Epithelial cell of proximal tubule (primary cell): ENCODE results near the gene SHANK1. TPM values are rescaled to one million over a fixed set of nuclear protein-coding genes. Genes with fewer than 3 reads are reported as not detected.

Experiments used
- DNase-seq: peaks from one replicate; pipeline ENCODE4 v3.0.0-alpha.2; 2011; ENCODE audit warnings: low read depth
- H3K4me3 ChIP-seq: 2 replicates; pipeline ENCODE4 v1.5.1; 2011; ENCODE audit warnings: low read depth, mild to moderate bottlenecking, low read length
- total RNA-seq: library from RNA; depleted of rRNA; stranded (reverse); fragments of >200 nt; gene quantifications from 2 replicates; pipeline ENCODE4 v1.2.3, GENCODE V29; 2015
- TF ChIP-seq, protein P1 (sequence below): conservative IDR thresholded peaks from 2 replicates; pipeline ENCODE4 v1.5.1; 2012; ENCODE audit warnings: low read depth, mild to moderate bottlenecking, low read length

SHANK1 gene
- total RNA-seq, 1 donor from 2014 or later: 0.29 TPM

- no peak for DNase-seq
- H3K4me3 ChIP-seq: peak overlapping the region; percentile 59
- TF ChIP-seq, protein P1, sequence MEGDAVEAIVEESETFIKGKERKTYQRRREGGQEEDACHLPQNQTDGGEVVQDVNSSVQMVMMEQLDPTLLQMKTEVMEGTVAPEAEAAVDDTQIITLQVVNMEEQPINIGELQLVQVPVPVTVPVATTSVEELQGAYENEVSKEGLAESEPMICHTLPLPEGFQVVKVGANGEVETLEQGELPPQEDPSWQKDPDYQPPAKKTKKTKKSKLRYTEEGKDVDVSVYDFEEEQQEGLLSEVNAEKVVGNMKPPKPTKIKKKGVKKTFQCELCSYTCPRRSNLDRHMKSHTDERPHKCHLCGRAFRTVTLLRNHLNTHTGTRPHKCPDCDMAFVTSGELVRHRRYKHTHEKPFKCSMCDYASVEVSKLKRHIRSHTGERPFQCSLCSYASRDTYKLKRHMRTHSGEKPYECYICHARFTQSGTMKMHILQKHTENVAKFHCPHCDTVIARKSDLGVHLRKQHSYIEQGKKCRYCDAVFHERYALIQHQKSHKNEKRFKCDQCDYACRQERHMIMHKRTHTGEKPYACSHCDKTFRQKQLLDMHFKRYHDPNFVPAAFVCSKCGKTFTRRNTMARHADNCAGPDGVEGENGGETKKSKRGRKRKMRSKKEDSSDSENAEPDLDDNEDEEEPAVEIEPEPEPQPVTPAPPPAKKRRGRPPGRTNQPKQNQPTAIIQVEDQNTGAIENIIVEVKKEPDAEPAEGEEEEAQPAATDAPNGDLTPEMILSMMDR: no peak
Measured at GRCh38 chr19:50657222-50657669, 62.4 kb downstream of the SHANK1 start.

GRCh38 chr19:50654882-50655281 lies 64.7 kb downstream of the SHANK1 start:
- H3K4me3 ChIP-seq: no peak overlapping the region
- TF ChIP-seq, protein P1: no peak
- no peak for DNase-seq

DNA sequence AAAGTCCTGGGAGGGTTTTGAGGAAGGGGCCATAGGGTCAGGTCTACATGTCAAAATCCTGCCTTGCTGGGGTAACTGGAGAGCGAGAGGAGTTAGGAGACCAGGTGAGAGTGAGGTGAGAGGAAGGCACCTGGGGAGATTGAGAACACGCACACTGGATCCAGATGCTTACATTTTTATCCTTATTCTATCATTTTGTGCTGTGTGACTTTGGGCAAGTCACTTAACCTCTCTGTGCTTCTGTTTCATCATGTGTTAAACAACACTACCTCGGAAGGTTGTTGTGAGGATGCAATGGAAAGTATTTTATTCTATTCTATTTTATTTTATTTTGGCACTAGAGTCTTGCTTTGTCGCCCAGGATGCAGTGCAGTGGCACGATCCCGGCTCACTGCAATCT lies 66.9 kb downstream of the SHANK1 start:
- TF ChIP-seq, protein P1: no peak
- H3K4me3 ChIP-seq: no peak overlapping the region
- DNase-seq: no peak

- no peak for DNase-seq
- H3K4me3 ChIP-seq: no peak overlapping the region
- TF ChIP-seq, protein P1: no peak
Measured at GRCh38 chr19:50651174-50651573, 68.4 kb downstream of the SHANK1 start.

DNA sequence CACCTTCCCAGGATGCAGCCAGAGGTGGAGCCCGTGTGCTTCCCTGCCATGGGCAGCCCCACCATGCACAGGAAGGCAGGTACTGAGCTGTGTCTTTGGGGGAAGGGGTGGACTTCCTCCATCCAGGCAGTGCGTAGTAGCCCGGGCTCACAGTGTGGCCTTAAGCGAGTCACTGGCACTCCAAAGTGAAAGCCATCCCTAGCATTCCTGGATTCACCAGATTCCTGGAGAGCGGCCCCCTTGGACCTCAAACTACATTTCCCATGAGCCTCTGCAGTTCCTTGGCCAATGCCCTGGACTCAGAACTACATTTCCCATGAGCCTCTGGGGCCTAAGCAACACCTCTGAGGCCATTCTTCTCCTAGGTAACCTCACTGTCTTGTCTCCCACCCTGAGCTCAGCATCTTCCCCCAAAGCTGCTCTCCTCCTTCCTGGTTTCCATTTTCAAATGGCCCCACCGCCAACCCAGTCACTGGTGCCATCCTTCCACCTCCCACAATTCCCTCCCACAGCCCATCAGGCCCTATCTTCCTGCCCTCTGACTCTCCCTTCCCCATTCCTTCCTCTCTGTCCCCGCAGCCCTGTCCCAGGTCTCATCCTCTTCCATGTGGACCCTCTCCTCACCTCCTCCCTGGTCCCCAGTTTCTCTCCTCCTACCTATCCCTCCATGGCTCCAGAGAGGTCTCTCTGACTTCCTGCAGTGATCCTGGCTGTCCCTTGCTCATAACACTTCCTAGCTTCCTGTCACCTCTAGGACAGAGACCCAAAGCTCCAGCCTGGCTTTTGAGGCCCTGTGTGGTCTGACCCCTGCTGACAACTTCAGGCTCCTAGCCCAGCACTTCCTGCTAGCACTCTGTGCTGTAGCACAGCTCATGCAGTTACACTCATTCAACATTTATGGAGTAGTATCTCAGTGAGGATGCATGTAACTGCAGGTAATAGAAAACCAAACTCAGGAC lies 69.9 kb downstream of the SHANK1 start, which contains the start of gene C19orf81:
C19orf81 (plus strand) TSS at position 13 of the 959 bp plus-strand sequence; CDS start at position 13, 0 bp downstream.
- no peak for DNase-seq
- TF ChIP-seq, protein P1: no peak
- H3K4me3 ChIP-seq: no peak within 1 kb of the TSS

DNA sequence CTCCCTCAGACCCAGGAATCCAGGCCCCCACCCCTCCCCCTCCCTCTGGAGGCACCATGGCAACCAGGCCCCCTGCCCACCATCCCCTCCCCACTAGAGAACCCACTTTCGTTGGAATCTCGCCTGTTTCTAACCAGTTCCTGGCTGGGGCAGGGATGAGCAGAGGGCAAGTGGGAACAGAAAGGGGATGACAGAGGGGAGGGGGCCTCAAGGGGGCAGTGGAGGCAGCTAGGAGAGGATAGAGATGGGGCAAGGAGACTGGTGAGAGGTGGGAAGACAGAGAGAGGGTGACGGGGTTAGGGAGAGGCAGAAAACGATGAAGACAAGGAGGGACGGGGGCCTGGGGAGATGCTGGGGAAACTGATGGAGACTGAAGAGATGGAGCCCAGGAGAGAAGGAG lies 70.9 kb downstream of the SHANK1 start:
- no peak for DNase-seq
- TF ChIP-seq, protein P1: no peak

More for the DNA sequence above, 70.9 kb downstream of the SHANK1 start:
- no peak overlapping the region for H3K4me3 ChIP-seq
